ENCODE measurements around the gene CDKN2B-AS1.

The CDKN2B-AS1 gene

GRCh38 chr9:22065431-22066200 is 71.0 kb downstream of the CDKN2B-AS1 start:
- no peak overlapping the region for H3K4me3 ChIP-seq
- no peak overlapping the region for H3K27ac ChIP-seq

- Histone ChIP-seq H3K4me3 (no peak overlapping the region), H3K27ac (no peak overlapping the region)
These were observed 72.6 kb downstream of the CDKN2B-AS1 start for GRCh38 chr9:22067196-22067595.

- Histone ChIP-seq H3K4me3 (no peak overlapping the region), H3K27ac (no peak overlapping the region)
These were observed 73.8 kb downstream of the CDKN2B-AS1 start for GRCh38 chr9:22068369-22068768.

GRCh38 chr9:22073349-22073748 is 78.8 kb downstream of the CDKN2B-AS1 start:
- H3K4me3 ChIP-seq = no peak overlapping the region
- no peak overlapping the region for H3K27ac ChIP-seq

- H3K27ac ChIP-seq = no peak overlapping the region
- no peak overlapping the region for H3K4me3 ChIP-seq
These were observed 83.5 kb downstream of the CDKN2B-AS1 start for GRCh38 chr9:22078081-22078480.

- peak overlapping the region in 10 of 21 experiments; percentile 31 to 66 (median 43) for H3K27ac ChIP-seq
- H3K4me3 ChIP-seq = no peak overlapping the region
These were observed 85.3 kb downstream of the CDKN2B-AS1 start for GRCh38 chr9:22079873-22080341.

GRCh38 chr9:22084336-22085035 is 89.9 kb downstream of the CDKN2B-AS1 start:
- peak overlapping the region in 1 of 21 experiments; percentile 37 for H3K27ac ChIP-seq
- H3K4me3 ChIP-seq = no peak overlapping the region

GRCh38 chr9:22088053-22088716 is 93.6 kb downstream of the CDKN2B-AS1 start:
- no peak overlapping the region for H3K4me3 ChIP-seq
- H3K27ac ChIP-seq = peak overlapping the region in 1 of 21 experiments; percentile 46

- Histone ChIP-seq H3K27ac (peak overlapping the region in 1 of 21 experiments; percentile 46), H3K4me3 (no peak overlapping the region)
These were observed 94.1 kb downstream of the CDKN2B-AS1 start for GRCh38 chr9:22088717-22089061.

GRCh38 chr9:22097707-22098106 is 103.1 kb downstream of the CDKN2B-AS1 start:
- H3K27ac ChIP-seq = peak overlapping the region in 1 of 21 experiments; percentile 29
- no peak overlapping the region for H3K4me3 ChIP-seq

- H3K4me3 ChIP-seq = no peak overlapping the region
- no peak overlapping the region for H3K27ac ChIP-seq
These were observed 104.2 kb downstream of the CDKN2B-AS1 start for GRCh38 chr9:22098643-22099332.

GRCh38 chr9:22100626-22101025 is 106.0 kb downstream of the CDKN2B-AS1 start:
- H3K27ac ChIP-seq = no peak overlapping the region
- H3K4me3 ChIP-seq = no peak overlapping the region

- Histone ChIP-seq H3K4me3 (no peak overlapping the region), H3K27ac (peak overlapping the region in 3 of 21 experiments; percentile 8 to 60 (median 24))
These were observed 107.8 kb downstream of the CDKN2B-AS1 start for GRCh38 chr9:22102146-22103053.

GRCh38 chr9:22103685-22104575 is 109.3 kb downstream of the CDKN2B-AS1 start:
- Histone ChIP-seq H3K27ac (peak overlapping the region in 1 of 21 experiments; percentile 60), H3K4me3 (no peak overlapping the region)

- no peak overlapping the region for H3K4me3 ChIP-seq
- H3K27ac ChIP-seq = no peak overlapping the region
These were observed 110.6 kb downstream of the CDKN2B-AS1 start for GRCh38 chr9:22105005-22105722.

GRCh38 chr9:22107202-22108045 is 112.8 kb downstream of the CDKN2B-AS1 start:
- H3K27ac ChIP-seq = peak overlapping the region in 4 of 21 experiments; percentile 2 to 57 (median 24)
- H3K4me3 ChIP-seq = no peak overlapping the region
